ENCODE data around the gene PTPRT. TPM values are rescaled to one million over a fixed set of nuclear protein-coding genes. Genes with fewer than 3 reads are reported as not detected.

PTPRT gene
- total and polyA plus RNA-seq, 12 donors: 0.05 to 0.34 (median 0.16) TPM; not detected in 1

DNA sequence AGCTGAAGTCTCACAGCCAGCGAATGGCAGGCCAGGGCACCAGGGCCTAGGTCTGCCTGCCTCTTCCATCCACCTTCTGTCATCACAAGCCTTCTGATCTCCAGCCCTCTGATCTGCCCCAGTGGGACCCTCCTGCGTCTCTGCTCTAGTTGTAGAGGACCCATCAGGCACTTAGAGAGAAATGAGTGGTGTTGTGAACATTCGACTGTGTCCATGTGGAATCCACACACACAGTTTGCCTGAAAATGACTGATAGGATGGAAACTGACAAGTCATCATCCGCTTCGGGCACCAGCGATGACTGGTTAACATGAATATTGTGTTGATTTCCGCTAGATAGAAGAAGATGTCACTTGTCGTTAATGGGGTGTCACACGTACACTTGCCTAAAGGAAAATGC, 221.0 kb downstream of the PTPRT start:
- Histone ChIP-seq H3K4me3 (no peak overlapping the region), H3K27me3 (no peaks in the 10 kb centered on the region), H3K36me3 (replicated peaks in 1 of 2) (no peaks in the 10 kb centered on the region), H3K4me1 (replicated peaks in 1 of 2) (no peaks in the 10 kb centered on the region), H3K27ac (no peak overlapping the region), H3K9me3 (replicated peaks in 1 of 3) (no peaks in the 10 kb centered on the region)
- no peak for DNase-seq
- TF ChIP-seq, protein P1, sequence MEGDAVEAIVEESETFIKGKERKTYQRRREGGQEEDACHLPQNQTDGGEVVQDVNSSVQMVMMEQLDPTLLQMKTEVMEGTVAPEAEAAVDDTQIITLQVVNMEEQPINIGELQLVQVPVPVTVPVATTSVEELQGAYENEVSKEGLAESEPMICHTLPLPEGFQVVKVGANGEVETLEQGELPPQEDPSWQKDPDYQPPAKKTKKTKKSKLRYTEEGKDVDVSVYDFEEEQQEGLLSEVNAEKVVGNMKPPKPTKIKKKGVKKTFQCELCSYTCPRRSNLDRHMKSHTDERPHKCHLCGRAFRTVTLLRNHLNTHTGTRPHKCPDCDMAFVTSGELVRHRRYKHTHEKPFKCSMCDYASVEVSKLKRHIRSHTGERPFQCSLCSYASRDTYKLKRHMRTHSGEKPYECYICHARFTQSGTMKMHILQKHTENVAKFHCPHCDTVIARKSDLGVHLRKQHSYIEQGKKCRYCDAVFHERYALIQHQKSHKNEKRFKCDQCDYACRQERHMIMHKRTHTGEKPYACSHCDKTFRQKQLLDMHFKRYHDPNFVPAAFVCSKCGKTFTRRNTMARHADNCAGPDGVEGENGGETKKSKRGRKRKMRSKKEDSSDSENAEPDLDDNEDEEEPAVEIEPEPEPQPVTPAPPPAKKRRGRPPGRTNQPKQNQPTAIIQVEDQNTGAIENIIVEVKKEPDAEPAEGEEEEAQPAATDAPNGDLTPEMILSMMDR (IDR thresholded peaks at IDR 0.05): no peak
- TF ChIP-seq POLR2A (IDR thresholded peaks at IDR 0.05): no peak
- 85 to 93% (median 88%) methylated on average over 6 to 9 of the region's 9 CpGs for WGBS, 4 donors
- intact Hi-C loops (cut with DNase I): no loop called here

DNA sequence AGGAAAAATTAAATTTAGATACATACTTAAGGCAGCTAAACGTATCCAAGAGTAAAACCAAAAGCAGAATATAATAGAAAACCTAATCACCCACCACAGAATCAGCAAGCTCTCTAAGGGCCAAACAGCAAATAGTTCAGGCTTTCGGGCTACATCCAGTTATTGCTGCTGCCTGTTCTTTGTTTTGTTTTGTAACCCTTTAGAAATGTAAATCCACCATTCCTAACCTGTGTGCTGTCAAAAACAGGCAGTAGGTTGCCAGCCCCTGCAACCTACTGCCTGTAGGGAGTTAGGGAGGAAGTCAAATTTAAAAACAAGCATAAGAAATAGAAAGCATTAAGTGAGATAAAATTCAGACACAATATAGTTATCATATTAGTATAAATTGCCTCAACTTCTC, 225.9 kb downstream of the PTPRT start:
- no peaks in the 10 kb centered on the region for H3K36me3 ChIP-seq (replicated peaks in 1 of 2)
- no peak for DNase-seq
- TF ChIP-seq, protein P1 (IDR thresholded peaks at IDR 0.05): no peak
- no peaks in the 10 kb centered on the region for H3K4me1 ChIP-seq (replicated peaks in 1 of 2)
- H3K27me3 ChIP-seq: no peaks in the 10 kb centered on the region
- intact Hi-C loops (cut with DNase I): no loop called here
- H3K4me3 ChIP-seq: no peak overlapping the region
- WGBS, 4 donors: 47 to 72% (median 60%) methylated on average over 2 of the region's 2 CpGs
- H3K27ac ChIP-seq: no peak overlapping the region
- H3K9me3 ChIP-seq (replicated peaks in 1 of 3): no peaks in the 10 kb centered on the region

DNA sequence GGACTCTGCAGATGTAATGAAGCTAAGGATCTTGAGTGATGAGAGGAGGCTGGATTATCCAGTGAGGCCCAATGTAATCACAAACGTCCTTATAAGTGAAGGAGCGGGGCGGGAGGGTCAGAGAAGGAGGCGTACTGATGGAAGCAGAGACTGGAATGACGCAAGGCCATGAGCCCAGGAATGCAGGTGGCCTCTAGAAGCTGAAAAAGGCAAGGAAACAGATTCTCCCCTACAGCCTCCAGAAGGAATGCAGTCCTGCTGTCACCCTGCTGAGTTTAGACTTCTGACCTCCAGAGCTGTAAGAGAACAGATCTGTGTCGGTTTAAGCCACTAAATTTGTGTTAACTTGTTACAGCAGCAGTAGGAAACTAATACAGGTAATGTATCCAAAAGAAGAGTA, 227.9 kb downstream of the PTPRT start:
- no peaks in the 10 kb centered on the region for H3K4me1 ChIP-seq (replicated peaks in 1 of 2)
- TF ChIP-seq, protein P1 (IDR thresholded peaks at IDR 0.05): no peak
- no peak for TF ChIP-seq POLR2A (IDR thresholded peaks at IDR 0.05)
- no peak for DNase-seq
- H3K36me3 ChIP-seq (replicated peaks in 1 of 2): no peaks in the 10 kb centered on the region
- WGBS, 4 donors: 72 to 77% (median 76%) methylated on average over 6 of the region's 6 CpGs
- intact Hi-C loops (cut with DNase I): no loop called here
- no peak overlapping the region for H3K4me3 ChIP-seq
- no peak overlapping the region for H3K27ac ChIP-seq
- no peaks in the 10 kb centered on the region for H3K27me3 ChIP-seq
- no peaks in the 10 kb centered on the region for H3K9me3 ChIP-seq (replicated peaks in 1 of 3)

DNA sequence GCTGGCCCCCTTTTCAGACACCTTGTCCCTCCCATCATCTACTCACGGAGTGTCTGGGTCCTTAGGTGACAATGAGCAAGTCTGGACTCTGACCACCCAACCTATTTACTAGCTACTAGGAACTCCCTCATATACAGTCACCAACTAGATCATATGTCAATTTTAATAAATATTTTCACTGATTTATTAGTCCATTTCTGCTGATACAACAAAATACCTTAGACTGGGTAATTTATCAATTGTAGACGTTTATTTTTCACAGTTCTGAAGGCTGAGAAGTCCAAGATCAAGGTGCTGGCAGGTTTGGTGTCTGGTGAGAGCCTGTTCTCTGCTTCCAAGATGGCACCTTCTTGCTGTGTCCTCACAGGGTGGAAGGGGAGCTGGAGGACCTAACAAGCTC, 229.7 kb downstream of the PTPRT start:
- intact Hi-C loops (cut with DNase I): no loop called here
- no peaks in the 10 kb centered on the region for H3K4me1 ChIP-seq (replicated peaks in 1 of 2)
- no peaks in the 10 kb centered on the region for H3K36me3 ChIP-seq (replicated peaks in 1 of 2)
- DNase-seq: no peak
- TF ChIP-seq, protein P1 (IDR thresholded peaks at IDR 0.05): no peak
- no peak for TF ChIP-seq POLR2A (IDR thresholded peaks at IDR 0.05)
- no peaks in the 10 kb centered on the region for H3K9me3 ChIP-seq (replicated peaks in 1 of 3)
- no peaks in the 10 kb centered on the region for H3K27me3 ChIP-seq
- WGBS, 4 donors: 52 to 69% (median 62%) methylated on average over 2 of the region's 2 CpGs
- H3K4me3 ChIP-seq: no peak overlapping the region
- H3K27ac ChIP-seq: no peak overlapping the region
